GM21717 (cell line): ENCODE results near the gene CILP2.

Source experiments
- ATAC-seq: cut with Tn5 transposase; IDR thresholded peaks from one replicate; pipeline ENCODE4 v1.9.1; 2021; ENCODE audit warnings: mild to moderate bottlenecking, moderate library complexity; ENCODE audit not compliant: unreplicated experiment

Gene CILP2

DNA sequence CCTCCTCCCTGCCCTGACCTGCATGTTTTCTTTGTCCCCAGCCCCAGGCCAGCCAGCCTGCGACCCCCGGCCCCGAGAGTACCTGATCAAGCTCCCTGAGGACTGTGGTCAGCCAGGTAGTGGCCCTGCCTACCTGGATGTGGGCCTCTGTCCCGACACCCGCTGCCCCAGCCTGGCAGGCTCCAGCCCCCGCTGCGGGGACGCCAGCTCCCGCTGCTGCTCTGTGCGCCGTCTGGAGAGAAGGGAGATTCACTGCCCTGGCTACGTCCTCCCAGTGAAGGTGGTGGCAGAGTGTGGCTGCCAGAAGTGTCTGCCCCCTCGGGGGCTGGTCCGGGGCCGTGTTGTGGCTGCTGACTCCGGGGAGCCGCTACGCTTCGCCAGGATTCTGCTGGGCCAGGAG lies 5.6 kb downstream of the CILP2 start:
- no peak for ATAC-seq

DNA sequence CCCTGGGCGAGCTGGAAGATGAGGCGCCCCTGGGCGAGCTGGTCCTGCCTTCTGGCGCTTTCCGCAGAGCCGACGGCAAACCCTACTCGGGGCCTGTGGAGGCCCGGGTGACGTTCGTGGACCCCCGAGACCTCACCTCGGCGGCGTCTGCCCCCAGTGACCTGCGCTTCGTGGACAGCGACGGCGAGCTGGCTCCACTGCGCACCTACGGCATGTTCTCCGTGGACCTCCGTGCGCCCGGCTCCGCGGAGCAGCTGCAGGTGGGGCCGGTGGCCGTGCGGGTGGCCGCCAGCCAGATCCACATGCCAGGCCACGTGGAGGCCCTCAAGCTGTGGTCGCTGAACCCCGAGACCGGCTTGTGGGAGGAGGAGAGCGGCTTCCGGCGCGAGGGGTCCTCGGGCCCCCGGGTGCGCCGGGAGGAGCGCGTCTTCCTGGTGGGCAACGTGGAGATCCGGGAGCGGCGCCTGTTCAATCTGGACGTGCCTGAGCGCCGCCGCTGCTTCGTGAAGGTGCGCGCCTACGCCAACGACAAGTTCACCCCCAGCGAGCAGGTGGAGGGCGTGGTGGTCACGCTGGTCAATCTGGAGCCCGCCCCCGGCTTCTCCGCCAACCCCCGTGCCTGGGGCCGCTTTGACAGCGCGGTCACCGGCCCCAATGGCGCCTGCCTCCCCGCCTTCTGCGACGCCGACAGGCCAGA lies 6.3 kb downstream of the CILP2 start:
- ATAC-seq = no peak

DNA sequence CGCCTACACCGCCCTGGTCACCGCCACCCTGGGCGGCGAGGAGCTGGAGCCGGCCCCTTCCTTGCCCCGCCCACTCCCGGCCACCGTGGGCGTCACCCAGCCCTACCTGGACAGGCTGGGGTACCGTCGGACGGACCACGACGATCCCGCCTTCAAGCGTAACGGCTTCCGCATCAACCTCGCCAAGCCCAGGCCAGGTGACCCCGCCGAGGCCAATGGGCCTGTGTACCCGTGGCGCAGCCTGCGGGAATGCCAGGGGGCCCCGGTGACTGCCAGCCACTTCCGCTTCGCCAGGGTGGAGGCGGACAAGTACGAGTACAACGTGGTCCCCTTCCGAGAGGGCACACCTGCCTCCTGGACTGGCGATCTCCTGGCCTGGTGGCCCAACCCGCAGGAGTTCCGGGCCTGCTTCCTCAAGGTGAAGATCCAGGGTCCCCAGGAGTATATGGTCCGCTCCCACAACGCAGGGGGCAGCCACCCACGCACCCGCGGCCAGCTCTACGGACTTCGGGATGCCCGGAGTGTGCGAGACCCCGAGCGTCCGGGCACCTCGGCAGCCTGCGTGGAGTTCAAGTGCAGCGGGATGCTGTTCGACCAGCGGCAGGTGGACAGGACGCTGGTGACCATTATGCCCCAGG lies 7.0 kb downstream of the CILP2 start:
- no peak for ATAC-seq

- no peak for ATAC-seq
Observed at GRCh38 chr19:19545707-19546106, 7.6 kb downstream of the CILP2 start.

GRCh38 chr19:19546751-19547162 lies 8.7 kb downstream of the CILP2 start:
- no peak for ATAC-seq

- ATAC-seq = no peak
Observed at GRCh38 chr19:19547674-19548336, 9.7 kb downstream of the CILP2 start.

DNA sequence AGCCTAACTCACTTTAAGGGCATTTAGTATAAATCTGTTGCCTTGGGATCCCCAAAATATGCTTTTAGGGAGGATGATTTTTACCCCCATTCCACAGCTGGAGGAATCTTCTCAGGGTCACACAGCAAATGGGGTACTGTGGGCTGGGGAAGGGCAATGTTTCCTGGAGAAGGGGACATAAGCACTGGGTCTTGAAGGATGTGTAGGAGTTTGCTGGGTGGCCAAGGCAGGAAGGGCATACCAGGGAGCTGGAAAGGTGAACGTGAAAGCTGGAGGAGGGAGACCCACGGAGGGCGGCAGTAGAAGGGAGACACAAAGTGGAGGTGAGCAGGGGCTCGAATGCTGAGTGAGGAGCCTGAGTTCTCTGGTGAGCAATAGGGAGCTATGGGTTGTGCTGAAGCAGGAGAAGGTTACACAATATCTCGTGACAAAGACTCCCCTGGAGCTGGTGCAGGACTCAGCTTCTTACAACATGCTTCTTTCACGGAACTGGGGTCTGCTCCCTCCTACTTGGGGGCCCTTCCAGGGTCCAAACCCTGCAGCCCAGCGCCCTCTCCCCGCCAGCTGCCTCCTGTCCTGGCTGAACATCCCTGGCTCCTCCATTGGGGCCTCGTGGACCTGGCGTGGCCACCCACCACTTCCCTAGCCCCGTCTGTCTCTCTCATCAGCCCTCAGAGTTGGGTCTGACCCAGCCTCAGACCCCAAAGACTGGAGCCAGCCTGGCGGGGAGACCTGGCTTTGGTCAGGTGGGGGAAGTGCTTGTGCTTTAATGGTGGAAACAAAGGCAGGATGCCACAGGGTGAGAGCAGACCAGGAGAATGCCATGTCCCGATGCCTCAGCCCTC lies 11.1 kb downstream of the CILP2 start:
- ATAC-seq = no peak

DNA sequence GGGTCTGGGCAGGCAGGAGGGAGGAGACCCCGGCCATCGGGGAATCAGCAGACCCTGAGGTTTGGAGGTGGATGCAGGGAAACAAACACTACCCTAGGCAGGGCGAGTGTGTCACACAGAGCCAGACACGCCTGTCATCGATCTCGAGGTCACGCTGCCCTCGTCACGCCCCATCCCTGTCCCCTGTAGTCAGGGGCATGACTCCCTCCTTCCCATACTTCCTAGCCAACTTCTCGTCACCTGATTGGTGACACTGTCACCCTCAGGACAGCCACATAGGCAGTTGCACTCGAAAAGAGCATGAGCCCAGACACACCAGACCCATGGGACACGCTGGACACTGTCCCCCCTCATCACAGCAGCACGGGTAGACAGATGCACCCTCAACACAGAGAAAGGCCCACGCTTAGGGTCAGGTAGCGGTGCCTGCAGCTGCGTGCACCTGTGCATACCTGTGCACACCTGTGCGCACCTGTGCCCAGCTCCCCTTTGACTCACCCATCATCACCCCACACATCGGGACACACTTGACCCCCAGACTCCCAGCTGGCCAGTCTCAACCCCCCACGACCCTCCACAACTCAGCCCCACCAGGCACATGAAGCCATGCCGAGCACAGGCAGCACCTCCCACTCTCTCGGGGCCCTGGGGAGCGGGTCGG lies 11.9 kb downstream of the CILP2 start:
- ATAC-seq = no peak

DNA sequence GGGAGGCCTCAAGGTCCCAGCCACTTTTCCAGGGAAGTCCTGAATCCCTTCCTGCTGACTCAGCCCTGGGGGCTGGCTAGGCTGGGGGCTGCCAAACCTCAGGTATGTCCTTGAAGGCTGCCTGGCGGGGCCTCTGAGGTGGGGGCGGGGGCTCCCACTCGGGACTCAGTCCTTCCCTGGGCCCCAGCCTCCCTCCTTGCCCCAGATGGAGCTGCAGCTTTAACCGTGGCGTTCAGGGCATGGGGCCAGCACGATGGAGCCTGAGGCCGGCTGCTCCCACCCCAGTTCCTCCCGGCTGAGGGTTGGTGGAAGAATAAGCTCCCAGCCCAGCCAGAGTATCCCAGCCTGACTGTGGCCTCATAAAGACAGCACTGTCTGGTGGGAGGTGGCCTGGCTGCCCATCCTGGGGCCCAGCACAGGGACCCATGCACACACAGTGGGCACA lies 12.4 kb downstream of the CILP2 start:
- ATAC-seq = no peak

- ATAC-seq = no peak
Observed at GRCh38 chr19:19550972-19551852, 13.1 kb downstream of the CILP2 start.

- ATAC-seq = no peak
Observed at GRCh38 chr19:19551853-19552192, 13.8 kb downstream of the CILP2 start.

GRCh38 chr19:19552798-19553197 lies 14.7 kb downstream of the CILP2 start:
- ATAC-seq = no peak

DNA sequence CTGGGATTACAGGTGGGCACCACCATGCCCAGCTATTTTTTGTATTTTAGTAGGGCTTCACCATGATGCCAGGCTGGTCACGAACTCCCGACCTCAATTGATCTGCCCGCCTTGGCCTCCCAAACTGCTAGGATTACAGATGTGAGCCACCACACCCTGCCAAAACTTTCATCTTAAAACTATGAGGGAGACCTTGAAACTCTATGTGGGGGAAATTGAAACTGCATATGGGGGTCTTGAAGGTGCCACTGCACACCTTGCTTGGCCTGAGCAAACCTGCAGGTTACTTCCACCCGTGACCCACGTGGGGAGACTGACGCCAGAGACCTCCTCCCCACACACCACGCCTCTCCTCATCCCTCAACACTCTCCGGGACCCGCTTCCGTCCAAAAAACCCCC lies 15.6 kb downstream of the CILP2 start:
- ATAC-seq = no peak

DNA sequence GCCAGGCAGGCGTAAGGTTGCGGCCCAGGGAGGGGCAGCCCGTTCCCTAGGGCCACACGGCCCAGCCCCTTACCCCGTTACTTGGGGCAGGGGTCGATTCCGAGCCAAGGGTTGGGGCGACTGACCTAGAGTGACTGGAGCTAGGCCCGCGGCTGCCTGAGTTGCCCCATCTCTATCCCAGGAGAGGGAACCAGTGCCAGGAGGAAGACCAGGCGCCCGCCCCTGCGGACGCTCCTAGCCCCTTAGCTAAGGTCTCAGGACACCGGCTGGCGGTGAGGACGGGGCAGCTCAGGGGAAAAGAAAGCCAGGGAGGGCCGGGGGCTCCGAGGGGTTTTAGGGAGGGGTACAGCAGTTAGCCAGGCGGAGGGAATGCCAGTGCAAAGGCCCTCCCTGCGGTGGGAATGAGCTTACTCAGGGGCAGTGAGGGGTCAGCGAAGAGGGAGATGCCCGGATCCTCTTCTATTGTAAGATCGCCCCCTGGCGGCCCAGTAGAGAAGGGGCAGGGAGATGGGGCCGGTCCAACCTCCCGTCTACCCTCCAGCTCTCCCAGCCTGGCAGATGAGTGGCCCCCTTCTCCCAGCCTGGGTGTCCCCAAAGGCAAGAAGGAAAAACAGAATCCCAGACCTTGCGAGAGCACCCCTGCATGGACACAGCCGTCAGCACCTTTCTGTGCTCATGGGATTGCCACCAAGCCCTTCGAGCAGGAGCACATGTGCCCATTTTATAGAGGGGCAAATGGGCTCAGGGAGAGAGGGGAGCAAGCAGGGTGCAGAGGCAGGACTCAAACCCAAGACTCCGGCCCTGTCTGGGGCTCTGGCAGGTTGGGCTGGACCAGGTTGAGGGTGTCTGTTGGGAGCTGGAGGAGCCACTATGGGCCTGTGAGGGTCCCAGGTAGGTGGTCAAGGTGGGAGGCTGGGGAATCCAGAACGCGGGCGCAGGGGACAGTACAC lies 16.3 kb downstream of the CILP2 start:
- ATAC-seq = no peak

DNA sequence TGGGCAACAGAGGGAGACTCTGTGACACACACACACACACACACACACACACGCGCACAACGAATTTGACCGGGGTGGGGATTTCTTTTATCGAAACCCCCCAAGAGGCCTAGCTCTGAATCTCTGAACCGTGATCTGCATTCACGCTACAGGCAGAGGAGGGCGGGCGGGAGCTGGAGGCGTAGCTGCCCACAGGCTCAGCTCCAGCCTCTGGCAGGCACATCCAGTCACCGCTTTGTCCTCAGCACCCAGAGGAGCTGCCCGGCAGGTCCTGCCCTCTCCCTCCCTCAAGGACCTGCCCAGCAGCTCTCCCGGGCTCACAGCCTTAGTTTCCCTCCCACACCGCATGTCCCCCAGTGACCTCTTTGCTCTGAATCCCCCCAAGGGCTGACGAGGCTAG lies 20.0 kb downstream of the CILP2 start:
- no peak for ATAC-seq

DNA sequence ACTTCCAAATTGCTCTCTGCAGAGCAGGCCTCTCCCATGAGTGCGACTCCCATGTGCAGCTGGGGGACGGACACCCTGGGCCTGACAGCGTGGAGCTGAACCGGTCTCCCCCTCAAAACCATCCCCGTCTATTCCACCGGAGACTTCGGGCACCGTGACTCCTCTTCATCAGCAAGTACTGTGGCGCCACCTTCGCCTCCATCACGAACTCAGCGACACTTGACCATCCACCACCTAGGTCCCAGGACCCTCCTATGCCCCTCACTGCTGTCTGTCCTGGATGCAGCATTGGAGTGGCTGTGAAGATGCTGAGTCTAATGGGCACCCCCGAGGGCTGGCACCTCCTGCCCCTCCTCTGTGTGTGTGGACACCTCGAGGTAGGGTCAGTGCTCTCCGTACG lies 20.6 kb downstream of the CILP2 start:
- no peak for ATAC-seq

DNA sequence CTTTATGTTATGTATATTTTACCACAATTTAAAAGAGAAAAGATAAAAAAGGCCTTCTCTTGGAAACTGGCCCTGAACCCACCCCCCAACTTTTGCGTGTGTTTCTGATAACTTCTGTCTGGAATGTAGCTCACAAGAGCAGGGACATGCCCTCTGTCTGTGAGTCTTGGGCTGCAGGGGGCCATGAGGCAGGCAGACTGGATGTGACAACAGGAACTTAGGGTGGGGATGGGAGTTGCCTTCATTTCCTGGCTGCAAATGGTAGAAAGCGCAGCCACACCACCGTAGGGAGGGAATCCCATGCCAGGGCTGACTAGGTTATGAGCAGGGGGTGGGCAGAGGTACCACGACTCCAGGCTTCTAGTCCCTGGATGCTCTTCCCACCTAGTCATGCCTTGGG lies 21.9 kb downstream of the CILP2 start:
- no peak for ATAC-seq

- no peak for ATAC-seq
Observed at GRCh38 chr19:19561946-19562664, 24.0 kb downstream of the CILP2 start.
